MM.1S (cell line): Measurements from ENCODE around the gene SSUH2.

ENCODE experiments used
- DNase-seq: peaks from one replicate; pipeline ENCODE4 v3.0.0-alpha.2; 2015
- H2AFZ ChIP-seq: fragments of 300-600 bp; sonication (generic); 2 replicates; pipeline ENCODE4 v1.6.0; 2016; ENCODE audit warnings: antibody characterized with exemption, low read length
- H3F3A ChIP-seq: fragments of 300-600 bp; sonication (generic); 2 replicates; pipeline ENCODE4 v1.6.1; 2016; ENCODE audit warnings: mild to moderate bottlenecking, antibody characterized with exemption, low read length, moderate library complexity, mixed read lengths; ENCODE audit not compliant: insufficient read depth
- H3K27ac ChIP-seq: fragments of 300-600 bp; sonication (generic); 2 replicates; pipeline ENCODE4 v1.5.1; 2016; ENCODE audit warnings: mild to moderate bottlenecking, low read length
- H3K27me3 ChIP-seq: fragments of 300-600 bp; sonication (generic); replicated peaks from 2 replicates; pipeline ENCODE4 v1.6.0; 2016; ENCODE audit warnings: low read length; ENCODE audit not compliant: insufficient read depth
- H3K36me3 ChIP-seq: fragments of 300-600 bp; sonication (generic); replicated peaks from 2 replicates; pipeline ENCODE4 v1.6.1; 2016; ENCODE audit warnings: mild to moderate bottlenecking, low read length, mixed read lengths; ENCODE audit not compliant: insufficient read depth
- H3K4me1 ChIP-seq: fragments of 300-600 bp; sonication (generic); 2 replicates; pipeline ENCODE4 v1.6.1; 2016; ENCODE audit warnings: low read length, mixed read lengths
- H3K4me2 ChIP-seq: fragments of 300-600 bp; sonication (generic); 2 replicates; pipeline ENCODE4 v1.6.0; 2016; ENCODE audit warnings: low read depth, low read length
- H3K4me3 ChIP-seq: fragments of 300-600 bp; sonication (generic); 2 replicates; pipeline ENCODE4 v1.5.1; 2016; ENCODE audit warnings: low read length, mixed read lengths
- H3K79me2 ChIP-seq: fragments of 300-600 bp; sonication (generic); 2 replicates; pipeline ENCODE4 v1.6.1; 2016; ENCODE audit warnings: mixed run types, low read length, mixed read lengths
- H3K9ac ChIP-seq: fragments of 300-600 bp; sonication (generic); 2 replicates; pipeline ENCODE4 v1.6.1; 2016; ENCODE audit warnings: low read length, mixed read lengths
- H3K9me2 ChIP-seq: fragments of 300-600 bp; sonication (generic); replicated peaks from 2 replicates; pipeline ENCODE4 v1.6.1; 2016; ENCODE audit warnings: mild to moderate bottlenecking, low read length, mixed read lengths; ENCODE audit not compliant: insufficient read depth
- H3K9me3 ChIP-seq: fragments of 300-600 bp; sonication (generic); replicated peaks from 2 replicates; pipeline ENCODE4 v1.6.1; 2016; ENCODE audit warnings: mild to moderate bottlenecking, low read length, mixed read lengths; ENCODE audit not compliant: insufficient read depth
- H4K20me1 ChIP-seq: fragments of 300-600 bp; sonication (generic); 2 replicates; pipeline ENCODE4 v1.6.1; 2016; ENCODE audit warnings: mild to moderate bottlenecking, low read length, moderate library complexity, mixed read lengths; ENCODE audit not compliant: insufficient read depth
- EZH2 ChIP-seq: fragments of 300-600 bp; sonication (generic); optimal IDR thresholded peaks from 2 replicates; pipeline ENCODE3; 2017; ENCODE audit warnings: low read depth, mild to moderate bottlenecking, antibody characterized with exemption, low read length, mixed read lengths
- EZH2phosphoT487 ChIP-seq: fragments of 300-600 bp; sonication (generic); IDR thresholded peaks from 2 replicates; pipeline ENCODE4 v1.6.1; 2018; ENCODE audit warnings: antibody characterized with exemption, low read length
- TF ChIP-seq, protein P1 (sequence below): fragments of 300-600 bp; sonication (generic); IDR thresholded peaks from 2 replicates; pipeline ENCODE4 v1.5.1; 2016; ENCODE audit warnings: antibody characterized with exemption, low read length, mixed read lengths

The SSUH2 gene

DNA sequence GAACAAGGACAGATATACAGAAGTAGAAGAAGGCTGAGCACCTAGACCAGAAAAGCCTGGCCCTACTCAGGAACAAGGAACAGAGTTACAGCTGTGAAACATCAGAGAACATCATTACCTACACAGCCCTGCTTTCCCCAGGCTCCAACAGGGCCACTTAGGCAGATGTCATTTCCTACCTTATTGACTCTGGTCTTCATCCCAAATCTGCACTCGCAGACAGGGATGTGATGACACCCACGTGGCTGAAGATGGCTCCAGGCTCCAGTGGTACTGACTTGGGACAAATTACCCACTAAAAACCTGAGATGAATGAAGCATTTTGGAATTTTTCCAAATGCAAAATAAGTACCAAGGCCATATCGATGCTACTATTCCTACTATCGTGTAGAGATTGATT, 18.0 kb upstream of the SSUH2 start:
- H3K36me3 ChIP-seq = no peaks in the 10 kb centered on the region
- no peaks in the 10 kb centered on the region for H3K79me2 ChIP-seq
- no peaks in the 10 kb centered on the region for H3K9me3 ChIP-seq
- DNase-seq = no peak
- no peaks in the 10 kb centered on the region for H3K27me3 ChIP-seq
- no peaks in the 10 kb centered on the region for H4K20me1 ChIP-seq
- no peak overlapping the region for H3K4me3 ChIP-seq
- peaks cover 15% of the 10 kb centered on the region for H3F3A ChIP-seq
- H3K9me2 ChIP-seq = no peaks in the 10 kb centered on the region
- H3K9ac ChIP-seq = no peak overlapping the region
- no peak for TF ChIP-seq EZH2phosphoT487
- no peak for TF ChIP-seq EZH2
- no peak overlapping the region for H3K4me2 ChIP-seq
- H2AFZ ChIP-seq = no peak overlapping the region
- peaks cover 53% of the 10 kb centered on the region for H3K4me1 ChIP-seq
- H3K27ac ChIP-seq = no peak overlapping the region

DNA sequence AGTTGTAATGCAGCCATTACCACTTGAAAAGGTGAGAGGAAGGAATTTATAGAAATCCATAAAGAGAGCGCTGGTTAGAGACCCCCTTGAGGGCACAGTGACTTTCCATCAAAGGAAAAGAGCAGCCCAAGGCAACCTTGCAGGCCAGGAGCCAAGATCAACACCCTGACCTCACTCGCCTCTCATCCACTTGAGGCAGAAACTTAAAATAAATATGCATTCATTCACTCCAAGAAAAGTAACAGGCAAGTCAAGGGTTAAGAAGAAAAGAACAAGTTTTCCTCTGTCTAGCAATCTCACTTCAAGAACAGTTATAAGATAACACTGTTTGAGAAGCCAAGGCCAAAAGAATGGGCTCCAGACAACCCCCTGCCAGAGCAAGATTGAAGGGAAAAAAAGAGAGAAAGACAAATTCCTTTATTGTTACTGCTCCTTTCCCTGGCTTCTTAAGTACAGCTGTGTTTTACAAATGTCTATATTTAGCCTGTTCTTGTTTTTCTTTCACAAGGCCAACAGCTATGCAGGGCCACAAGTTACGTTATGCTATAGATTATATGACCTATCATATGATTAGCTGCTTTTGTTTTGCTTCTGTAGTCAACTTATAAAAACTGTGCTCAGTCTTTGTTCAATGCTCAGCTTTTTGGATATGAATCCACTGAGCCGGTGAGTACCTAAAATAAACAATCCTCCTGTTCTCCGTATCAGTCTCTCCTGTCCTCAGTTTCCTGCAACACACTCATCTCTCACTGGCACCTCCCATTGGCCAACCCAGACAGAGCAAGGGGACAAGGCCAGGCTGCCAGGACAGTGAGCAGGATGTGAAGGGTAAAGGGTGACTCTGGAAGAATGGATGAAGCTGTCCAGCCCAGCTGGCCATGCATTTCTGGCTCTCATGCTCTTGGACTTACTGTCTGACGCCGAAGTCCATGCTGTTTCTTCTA, 15.8 kb upstream of the SSUH2 start:
- Histone ChIP-seq H3K9ac (no peak overlapping the region), H3K4me2 (no peak overlapping the region), H3K79me2 (no peaks in the 10 kb centered on the region), H3K36me3 (no peaks in the 10 kb centered on the region), H3K4me3 (no peak overlapping the region), H3K27me3 (no peaks in the 10 kb centered on the region), H3F3A (peaks cover 19% of the 10 kb centered on the region), H3K9me3 (no peaks in the 10 kb centered on the region), H3K4me1 (peaks cover 44% of the 10 kb centered on the region), H3K9me2 (no peaks in the 10 kb centered on the region), H3K27ac (peak overlapping the region; percentile 95; the same call in 1 of the 2 replicates), H2AFZ (no peak overlapping the region; the same call in 1 of the 2 replicates), H4K20me1 (no peaks in the 10 kb centered on the region)
- DNase-seq = no peak
- TF ChIP-seq, protein P1, sequence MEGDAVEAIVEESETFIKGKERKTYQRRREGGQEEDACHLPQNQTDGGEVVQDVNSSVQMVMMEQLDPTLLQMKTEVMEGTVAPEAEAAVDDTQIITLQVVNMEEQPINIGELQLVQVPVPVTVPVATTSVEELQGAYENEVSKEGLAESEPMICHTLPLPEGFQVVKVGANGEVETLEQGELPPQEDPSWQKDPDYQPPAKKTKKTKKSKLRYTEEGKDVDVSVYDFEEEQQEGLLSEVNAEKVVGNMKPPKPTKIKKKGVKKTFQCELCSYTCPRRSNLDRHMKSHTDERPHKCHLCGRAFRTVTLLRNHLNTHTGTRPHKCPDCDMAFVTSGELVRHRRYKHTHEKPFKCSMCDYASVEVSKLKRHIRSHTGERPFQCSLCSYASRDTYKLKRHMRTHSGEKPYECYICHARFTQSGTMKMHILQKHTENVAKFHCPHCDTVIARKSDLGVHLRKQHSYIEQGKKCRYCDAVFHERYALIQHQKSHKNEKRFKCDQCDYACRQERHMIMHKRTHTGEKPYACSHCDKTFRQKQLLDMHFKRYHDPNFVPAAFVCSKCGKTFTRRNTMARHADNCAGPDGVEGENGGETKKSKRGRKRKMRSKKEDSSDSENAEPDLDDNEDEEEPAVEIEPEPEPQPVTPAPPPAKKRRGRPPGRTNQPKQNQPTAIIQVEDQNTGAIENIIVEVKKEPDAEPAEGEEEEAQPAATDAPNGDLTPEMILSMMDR = no peak
- TF ChIP-seq EZH2phosphoT487 = no peak
- TF ChIP-seq EZH2 = no peak

DNA sequence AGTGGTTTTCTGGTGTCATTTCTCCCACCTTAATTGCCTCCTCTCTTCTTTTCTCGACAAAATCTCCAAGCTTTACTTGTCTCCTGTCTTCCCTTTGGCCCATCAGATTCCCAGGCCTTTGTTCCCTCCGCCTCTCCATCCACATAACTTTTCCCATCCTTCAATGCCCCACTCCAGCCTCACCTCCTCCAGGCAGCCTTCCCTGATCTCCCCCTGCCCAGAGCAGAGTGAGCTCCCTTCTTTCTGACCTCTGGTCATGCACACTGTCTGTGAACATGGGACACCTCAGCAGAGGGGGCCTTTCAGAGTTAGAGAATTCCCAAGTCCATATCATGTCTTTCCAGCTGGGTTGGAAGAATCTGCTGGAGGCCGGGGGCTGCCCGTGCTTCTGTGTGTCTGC, 14.6 kb upstream of the SSUH2 start:
- no peaks in the 10 kb centered on the region for H3K9me2 ChIP-seq
- peak overlapping the region; percentile 80 for H3K9ac ChIP-seq
- H3K4me1 ChIP-seq = peaks cover 34% of the 10 kb centered on the region
- DNase-seq = no peak
- H3K4me2 ChIP-seq = peak overlapping the region; percentile 67
- no peaks in the 10 kb centered on the region for H3K79me2 ChIP-seq
- H3K27ac ChIP-seq = peak overlapping the region; percentile 95
- no peak for TF ChIP-seq EZH2
- TF ChIP-seq EZH2phosphoT487 = no peak
- TF ChIP-seq, protein P1 = no peak
- H3F3A ChIP-seq = peaks cover 19% of the 10 kb centered on the region
- no peaks in the 10 kb centered on the region for H3K36me3 ChIP-seq
- no peaks in the 10 kb centered on the region for H4K20me1 ChIP-seq
- H2AFZ ChIP-seq = no peak overlapping the region
- no peaks in the 10 kb centered on the region for H3K9me3 ChIP-seq
- H3K4me3 ChIP-seq = no peak overlapping the region; the same call in 1 of the 2 replicates
- H3K27me3 ChIP-seq = no peaks in the 10 kb centered on the region
